GM21528 (cell line): ENCODE results near the gene B4GAT1.
A peak's percentile ranks its signal among the peaks of the same experiment; 100 is the strongest.
"Not testable (repeated sequence)": the region's sequence is repeated elsewhere in the genome, so short reads cannot be mapped to it uniquely, and the experiment has no call there.

Experiments
- ATAC-seq: cut with Tn5 transposase; IDR thresholded peaks from one replicate; pipeline ENCODE4 v1.9.1; 2021; ENCODE audit warnings: mild to moderate bottlenecking, moderate library complexity; ENCODE audit not compliant: unreplicated experiment, low FRiP score

B4GAT1 gene

GRCh38 chr11:66312549-66313320, 34.7 kb downstream of the B4GAT1 start:
- ATAC-seq: peak; percentile 59

DNA sequence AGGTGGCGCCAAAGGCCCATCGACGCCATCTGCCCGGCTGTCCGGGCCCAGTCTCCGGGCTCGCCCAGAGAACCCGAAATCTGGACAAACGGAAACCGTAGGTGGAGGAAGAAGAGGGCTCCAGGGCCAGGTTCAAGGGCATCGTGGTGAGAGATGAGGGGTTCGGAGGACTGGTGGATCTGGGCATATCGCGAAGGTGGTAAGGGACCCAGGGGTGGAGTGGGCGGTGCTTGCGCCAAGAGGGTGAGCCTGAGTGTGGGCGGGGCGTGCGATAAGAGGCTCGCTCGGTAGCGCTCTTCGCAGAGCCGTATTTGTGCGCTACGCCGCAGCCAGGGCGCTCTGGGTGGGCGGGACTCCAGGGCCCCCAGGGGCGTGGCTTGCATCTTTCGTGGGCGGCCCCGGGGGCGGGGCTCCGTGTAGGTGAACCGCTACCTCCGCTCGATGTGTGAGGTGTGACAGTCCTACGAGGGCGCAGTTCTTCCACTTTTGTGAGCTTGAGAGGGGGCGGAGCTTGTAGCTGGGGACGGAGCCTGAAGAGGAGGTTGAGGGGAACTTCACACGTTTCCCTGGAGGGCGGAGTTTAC, 35.4 kb downstream of the B4GAT1 start:
- ATAC-seq: peak; percentile 55

DNA sequence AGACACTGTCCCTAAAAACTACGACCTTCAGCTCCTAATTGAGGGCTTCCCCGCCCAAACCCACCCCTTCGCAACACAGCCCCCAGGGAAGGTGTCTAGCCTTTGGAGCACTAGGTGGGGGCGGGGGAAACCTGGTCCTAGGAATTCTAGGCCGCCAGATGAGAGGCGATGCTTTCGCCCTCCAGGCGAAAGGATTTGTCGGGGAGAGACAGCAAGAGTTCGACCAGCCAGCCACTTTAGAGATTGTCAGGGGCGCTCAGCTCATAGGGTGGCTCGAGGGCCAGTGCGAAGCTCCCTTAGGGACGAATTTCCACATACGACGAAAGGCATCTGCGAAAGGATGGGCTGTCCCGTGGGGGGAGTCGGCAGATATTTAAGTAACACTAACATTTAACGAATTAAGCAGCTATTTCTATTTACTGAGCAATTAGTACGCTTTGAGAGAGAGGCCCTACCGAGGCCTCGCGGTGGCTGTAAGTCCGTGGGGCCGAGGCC, 35.9 kb downstream of the B4GAT1 start:
- peak; percentile 3 for ATAC-seq

GRCh38 chr11:66310803-66311440, 36.5 kb downstream of the B4GAT1 start:
- ATAC-seq: not testable (repeated sequence)

- no peak for ATAC-seq
Observed at GRCh38 chr11:66310324-66310723, 37.1 kb downstream of the B4GAT1 start.

DNA sequence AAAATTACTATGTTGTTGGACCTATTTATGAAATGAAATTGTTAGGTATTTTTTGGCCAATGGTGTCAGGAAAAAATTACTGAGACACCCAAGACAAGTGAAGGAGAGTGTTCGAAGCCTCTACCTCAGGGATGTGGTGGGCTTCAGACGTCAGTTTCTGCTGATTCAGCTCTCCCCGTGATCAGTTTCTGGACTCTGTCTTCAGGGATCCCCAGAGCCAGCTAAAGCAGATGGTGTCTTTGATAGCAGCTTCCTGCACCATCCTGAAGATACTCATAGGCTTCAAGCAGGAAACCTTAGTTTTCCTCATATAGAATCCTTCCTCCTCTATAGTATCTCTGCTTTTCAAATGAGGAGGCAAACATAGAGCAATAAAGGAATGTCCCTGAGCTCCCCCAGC, 38.0 kb downstream of the B4GAT1 start:
- ATAC-seq: no peak

DNA sequence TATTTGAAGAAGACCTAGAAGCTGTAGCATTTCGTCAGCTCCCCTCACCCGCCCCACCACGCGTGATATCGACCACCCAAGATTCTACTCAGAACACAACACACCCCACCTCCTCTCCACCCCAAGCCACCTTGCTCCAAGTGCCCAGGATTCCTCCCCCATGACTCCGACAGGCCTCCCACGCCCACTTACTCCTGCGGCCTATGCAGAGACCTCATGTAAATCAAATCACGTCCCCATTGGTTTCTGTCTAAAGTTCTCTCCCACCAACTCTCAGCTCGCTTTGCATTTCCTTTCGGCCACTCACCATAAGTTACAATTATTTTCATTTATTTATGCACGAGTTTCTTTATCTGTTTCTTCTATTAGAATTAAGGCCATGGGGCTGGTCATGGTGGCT, 44.8 kb downstream of the B4GAT1 start:
- ATAC-seq: no peak

DNA sequence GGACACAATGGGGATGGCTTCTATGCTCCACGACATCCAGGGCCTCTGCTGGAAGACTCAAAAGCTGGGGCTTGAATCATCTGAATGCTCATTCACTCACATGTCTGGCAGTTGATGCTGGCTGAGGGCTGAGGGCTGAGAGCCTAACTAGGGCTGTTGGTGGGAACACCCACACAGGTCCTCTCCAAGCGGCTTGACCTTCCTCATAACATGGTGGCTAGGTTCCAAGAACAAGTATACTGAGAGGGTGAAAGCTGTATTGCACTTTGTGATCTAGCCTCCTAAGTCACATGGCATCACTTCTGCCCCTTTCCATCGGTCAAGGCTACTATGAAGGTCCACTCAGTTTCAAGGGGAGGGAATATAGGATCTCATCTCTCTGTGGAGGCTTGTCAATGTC, 48.2 kb downstream of the B4GAT1 start:
- no peak for ATAC-seq

DNA sequence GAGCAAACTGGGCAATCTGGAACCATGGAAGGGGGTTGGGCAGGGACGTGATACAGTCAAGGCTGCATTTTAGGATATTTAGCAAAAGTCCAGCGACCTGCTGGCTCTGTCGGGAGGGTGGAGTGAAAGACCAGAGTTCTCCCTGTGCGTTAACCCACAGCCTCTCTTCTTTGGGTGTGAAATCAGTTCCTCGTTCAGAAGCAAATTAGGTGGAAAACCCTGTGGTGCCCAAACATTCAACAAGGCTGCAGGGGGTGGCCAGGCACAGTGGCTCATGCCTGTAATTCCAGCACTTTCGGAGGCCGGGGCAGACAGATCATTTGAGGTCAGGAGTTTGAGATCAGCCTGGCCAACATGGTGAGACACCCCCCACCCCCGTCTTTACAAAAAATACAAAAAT, 49.8 kb downstream of the B4GAT1 start:
- ATAC-seq: no peak
